ENCODE data around the gene C6orf163.
"Not testable (repeated sequence)": the region's sequence is repeated elsewhere in the genome, so short reads cannot be mapped to it uniquely, and the experiment has no call there.

The C6orf163 gene

DNA sequence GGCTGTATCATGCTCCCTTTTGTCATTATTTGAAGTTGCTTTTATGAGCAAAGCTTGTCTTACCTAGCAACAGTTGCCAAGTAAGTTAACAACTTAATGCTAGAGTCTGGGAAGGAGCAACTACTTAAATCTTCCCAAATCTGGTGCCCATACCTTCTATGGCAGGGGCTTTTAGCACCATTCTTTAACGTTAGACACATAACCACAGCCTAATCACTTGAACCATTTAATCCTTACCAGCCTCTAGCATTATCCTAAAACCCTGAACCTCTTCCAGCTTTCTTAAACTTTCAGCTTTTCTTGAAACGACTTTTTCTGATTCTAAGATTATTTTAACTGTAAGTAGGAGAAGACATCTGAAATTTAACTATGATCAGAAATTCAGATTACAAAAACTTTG is at the start of gene C6orf163:
TSS of gene C6orf163 (plus strand) at position 83 of the 400 bp plus-strand sequence. CDS start at position 370, 287 bp downstream.
- DNase-seq (ENCODE audit: low spot score) = no peak

DNA sequence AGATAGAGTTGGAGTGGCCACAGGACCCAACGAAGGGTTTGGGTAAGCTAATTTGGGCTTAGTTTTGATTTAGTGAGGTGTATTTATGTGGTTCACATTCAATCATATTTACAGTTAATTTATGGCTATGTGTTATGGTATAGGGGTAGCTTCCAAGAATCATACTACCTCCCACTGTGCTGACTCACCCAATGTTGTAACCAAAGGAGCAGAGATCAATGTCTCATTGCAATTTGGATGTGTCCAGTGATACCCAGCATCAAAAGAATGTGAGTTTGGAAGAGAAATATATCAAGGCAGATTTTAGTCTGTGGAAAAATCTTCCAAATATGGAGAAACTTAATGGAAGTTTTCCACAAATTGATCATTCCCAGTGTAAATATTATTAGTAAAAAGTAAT is 47.5 kb upstream of the C6orf163 start:
- DNase-seq (ENCODE audit: low spot score) = no peak

DNA sequence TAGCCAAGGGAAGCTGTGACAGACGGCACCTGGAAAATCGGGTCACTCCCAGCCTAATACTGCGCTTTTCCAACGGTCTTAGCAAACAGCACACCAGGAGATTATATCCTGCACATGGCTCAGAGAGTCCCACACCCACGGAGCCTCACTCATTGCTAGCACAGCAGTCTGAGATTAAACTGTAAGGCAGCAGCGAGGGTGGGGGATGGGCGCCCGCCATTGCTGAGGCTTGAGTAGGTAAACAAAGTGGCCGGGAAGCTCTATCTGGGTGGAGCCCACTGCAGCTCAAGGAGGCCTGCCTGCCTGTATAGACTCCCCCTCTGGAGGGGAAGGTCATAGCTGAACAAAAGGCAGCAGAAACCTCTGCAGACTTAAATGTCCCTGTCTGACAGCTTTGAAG is 43.3 kb upstream of the C6orf163 start:
- not testable (repeated sequence) for DNase-seq (ENCODE audit: low spot score)

DNA sequence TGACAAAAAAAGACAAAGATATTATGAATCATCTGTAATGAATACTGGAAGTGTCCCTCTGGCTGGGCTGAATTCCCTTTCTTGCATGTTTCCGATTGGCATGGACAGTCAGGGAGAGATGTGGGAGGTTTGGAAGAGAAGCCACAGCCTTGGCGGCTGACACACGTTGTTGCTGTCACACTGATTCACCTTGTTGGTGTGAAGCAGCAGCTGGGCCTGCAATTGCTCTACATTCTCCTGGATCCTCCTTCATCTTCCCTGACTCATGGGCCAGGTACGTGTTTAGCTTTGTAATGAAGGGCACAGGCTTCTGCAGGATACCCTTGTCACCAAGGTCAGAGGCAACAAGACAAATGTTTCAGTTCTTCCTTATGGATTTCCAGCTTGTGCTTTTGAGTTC is 35.6 kb upstream of the C6orf163 start:
- DNase-seq (ENCODE audit: low spot score) = no peak

DNA sequence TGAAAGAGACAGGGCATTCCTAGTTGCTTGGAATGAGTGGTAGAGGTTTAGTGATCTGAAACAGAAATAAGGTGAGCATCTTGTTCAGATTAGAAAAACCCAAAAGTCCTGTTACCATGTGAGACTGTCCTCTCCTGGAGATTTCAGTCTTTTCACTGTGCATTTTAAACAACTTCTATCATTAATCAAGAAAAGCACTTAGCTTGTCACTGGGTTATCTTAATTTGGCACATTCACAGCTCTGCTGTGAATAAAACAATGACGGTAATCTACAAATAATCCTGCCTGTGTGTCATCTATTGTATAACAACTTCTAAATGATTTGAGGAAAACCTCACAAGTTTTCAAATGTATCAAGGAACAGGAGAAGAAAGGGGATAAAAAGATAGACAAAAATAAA is 31.8 kb upstream of the C6orf163 start:
- DNase-seq (ENCODE audit: low spot score) = no peak

DNA sequence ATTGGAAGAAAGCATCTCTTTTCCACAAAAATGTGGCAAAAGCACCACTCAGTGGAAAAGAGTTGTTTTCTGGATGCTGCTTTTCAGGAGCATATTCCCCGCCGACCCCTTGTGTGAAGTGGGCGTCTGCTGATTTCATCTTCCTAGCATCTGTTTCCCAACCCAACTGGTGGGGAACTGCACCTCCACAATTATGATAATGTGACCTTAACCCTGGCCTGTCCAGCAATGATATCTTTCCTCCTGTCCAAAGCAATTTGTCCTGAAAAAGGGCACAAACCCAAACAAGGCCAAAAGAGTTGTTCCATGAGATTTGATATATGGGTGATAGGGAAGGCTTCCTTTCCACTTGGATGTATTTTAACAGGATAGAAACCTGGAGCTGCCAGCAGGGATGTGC is 29.5 kb upstream of the C6orf163 start:
- no peak for DNase-seq (ENCODE audit: low spot score)

DNA sequence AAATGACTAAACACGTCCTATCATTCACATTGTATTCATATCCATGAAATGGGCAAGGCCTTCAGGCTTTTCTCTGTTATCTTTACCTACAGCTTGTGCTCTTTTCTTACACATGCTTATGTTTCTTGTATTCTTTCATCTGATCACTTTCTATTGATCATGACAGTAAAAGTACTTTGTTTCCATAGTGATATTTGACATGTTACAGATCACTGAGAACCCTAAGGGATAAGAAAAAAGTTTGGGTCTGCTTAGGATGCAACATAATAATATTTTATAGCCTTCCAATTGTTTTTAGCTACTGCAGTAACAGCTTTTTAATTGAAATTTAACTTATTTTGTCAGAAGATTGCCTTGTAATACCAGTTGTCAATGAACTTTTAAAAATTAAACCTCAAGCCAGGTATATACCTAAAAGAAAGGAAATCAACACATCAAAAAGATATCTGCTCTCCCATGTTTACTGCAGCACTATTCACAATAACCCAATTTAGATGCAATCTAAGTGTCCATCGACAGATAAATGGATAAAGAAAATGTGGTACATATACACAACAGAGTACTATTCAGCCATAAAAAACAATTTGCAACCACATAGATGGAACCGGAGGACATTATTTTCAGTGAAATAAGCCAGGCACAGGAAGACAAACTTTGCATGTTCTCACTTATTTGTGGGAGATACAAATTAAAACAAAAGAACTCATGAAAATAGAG is 25.2 kb upstream of the C6orf163 start:
- no peak for DNase-seq (ENCODE audit: low spot score)

DNA sequence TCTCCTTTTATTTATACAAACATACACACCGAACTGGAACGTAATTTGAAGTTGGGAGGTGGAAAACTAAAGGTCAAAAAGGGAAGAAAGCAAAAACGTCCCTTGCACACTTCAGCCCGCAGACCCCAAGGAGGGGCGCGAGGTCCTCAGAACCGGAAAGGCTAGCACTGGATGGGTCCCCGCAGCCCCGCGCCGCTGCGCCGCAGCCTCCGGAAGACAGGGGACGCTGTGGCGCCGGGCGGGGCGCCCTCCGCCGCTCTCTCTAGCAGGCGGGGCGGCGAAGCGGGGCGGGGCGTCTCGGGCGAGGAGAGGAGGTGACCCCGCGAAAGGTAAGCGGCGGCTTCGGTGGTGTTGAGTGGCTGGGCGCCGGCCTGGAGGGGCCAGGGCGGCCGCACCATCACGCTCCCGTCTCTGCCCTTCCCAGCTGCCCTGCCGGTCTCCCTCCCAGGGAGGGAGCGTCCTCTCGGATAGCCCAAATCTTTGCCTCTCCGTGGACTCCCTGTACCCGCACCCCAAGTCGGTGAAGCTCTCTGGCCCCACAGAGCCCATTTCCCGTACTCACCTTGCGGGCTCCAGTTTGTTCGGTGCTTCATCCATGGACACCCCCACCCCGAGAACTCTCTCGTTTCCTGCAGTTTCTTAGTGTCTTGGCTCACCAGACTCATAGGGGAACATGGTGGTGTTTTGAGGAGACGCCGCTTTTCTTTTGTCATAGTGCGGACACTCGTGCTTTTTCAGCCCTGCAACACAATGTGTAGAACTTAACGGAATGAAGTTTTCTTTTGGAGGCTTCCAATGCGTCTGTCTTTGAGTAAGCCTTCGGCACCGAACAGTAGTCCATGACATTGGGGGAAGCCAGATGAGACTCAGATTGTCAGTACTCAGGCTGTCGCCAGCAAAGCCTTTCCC is 22.1 kb upstream of the C6orf163 start, which contains the start of gene SMIM8:
TSS of gene SMIM8 (plus strand) at position 285 of the 909 bp plus-strand sequence. CDS start 14,444 bp downstream, outside the sequence.
- DNase-seq (ENCODE audit: low spot score) = peak; percentile 81

DNA sequence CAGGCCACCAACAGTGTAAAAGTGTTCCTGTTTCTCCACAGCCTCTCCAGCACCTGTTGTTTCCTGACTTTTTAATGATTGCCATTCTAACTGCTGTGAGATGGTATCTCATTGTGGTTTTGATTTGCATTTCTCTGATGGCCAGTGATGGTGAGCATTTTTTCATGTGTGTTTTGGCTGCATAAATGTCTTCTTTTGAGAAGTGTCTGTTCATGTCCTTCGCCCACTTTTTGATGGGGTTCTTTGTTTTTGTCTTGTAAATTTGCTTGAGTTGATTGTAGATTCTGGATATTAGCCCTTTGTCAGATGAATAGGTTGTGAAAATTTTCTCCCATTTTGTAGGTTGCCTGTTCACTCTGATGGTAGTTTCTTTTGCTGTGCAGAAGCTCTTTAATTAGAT is 20.7 kb upstream of the C6orf163 start:
- not testable (repeated sequence) for DNase-seq (ENCODE audit: low spot score)

DNA sequence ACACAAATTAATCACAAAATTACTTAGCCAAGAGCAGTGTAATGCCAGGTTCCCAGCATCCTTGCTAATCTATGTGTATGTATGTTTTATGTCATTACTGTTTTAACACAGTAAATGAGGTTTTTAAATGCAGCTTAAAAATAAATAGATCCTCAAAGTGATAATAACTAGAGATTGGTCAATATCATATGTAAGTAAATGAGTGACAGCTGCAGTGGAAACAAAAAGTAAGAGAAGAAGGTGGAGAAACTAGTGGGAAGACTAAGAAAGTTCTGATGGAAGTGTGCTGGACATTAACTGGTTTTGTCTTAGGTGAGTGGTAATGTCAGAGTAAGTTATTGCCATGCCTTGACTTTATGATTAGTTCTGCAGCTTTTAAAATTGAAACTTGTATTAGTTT is 13.7 kb upstream of the C6orf163 start:
- no peak for DNase-seq (ENCODE audit: low spot score)

DNA sequence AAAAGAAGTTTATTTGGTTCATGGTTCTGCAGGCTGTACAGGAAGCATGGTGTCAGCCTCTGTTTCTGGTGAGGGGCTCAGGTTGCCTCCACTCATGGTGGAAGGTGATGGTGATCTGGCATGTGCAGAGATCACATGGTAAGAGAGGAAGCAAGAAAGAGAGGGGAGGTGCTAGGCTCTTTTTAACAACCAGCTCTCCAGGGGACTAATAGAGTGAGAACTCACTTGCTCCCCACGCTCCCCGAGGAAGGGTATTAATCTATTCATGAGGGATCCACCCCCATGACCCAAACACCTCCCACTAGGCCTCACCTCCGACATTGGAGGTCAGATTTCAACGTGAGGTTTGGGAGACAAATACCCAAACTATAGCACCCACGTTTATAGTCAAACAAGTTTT is 11.6 kb upstream of the C6orf163 start:
- no peak for DNase-seq (ENCODE audit: low spot score)

DNA sequence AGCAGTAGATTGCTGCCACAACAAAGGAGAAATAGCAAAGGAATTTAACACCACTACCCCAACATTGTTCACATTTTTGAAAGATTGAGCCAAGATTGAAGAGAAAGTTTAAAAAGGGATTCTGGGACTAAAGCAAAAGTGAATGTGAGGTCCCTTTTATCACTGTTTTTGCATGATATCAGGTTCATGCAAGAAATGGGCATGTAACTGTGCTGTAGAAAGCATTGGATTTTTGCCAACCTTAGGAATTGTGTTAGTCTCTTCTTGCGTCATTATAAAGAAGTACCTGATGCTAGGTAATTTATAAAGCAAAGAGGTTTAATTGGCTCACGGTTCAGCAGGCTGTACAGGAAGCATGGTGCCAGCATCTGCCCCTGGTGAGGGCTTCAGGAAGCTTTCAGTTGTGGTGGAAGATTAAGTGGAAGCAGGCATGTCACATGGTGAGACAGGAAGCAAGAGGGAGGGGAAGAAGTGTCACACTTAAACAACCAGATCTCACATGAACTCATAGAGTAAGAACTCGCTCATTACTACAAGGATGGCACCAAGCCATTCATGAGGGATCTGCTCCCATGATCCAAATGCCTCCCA is 10.9 kb upstream of the C6orf163 start:
- DNase-seq (ENCODE audit: low spot score) = no peak

DNA sequence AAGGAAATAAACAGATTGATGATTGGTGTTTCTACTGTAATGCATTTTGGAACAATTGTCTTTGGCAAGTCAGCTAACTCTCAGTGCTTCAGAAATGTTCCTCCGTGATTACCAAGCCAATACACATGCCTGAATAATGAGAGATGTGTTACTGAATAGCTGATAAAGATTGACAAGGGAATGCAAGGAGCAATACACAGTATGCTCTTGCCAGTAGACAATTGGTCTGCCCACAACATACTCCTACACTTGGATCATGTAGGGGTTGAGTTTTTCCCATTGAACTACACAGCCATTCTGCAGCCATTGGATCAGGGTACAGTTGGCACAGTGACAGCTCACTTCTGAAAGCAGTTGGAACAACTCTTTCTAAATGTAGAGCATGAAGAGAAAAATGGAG is 9.9 kb upstream of the C6orf163 start:
- no peak for DNase-seq (ENCODE audit: low spot score)

DNA sequence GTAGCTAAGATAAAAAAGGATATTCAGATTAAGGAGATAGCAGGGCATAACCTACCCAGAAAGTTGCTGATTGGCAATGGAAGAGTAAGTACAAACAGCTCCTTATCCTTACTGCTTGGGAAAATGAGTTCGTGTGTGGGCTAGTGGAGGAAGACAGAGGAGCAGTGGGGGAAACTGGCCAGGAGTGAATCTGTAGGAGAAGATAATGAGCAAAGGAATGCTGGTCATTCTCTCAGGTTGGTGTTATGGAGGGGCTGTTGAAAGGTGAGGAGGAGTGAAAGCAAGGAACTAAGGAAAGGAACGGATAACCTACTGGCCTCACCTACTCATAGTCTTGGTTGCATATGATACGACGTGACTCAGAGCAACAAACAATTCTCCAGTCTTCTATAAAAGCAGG is 8.2 kb upstream of the C6orf163 start:
- DNase-seq (ENCODE audit: low spot score) = no peak

DNA sequence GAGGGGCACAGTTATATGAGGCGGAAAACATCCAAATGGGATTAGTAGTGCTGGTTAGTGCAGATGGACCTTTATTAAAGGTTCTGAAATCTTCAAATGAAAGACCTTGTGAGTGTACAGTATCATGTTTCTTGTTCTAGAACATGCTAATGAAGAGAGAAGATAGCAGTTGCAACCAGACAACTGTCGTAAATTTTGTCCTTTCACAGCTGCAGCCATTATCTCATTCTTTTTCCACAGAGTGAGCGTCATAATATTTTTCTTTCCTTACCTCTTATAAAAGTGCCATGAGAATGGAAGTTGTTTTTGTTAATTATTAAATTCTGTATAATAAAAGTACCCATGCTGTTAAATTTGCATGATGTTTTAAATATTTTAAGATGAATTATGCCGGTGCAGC is 4.4 kb upstream of the C6orf163 start:
- no peak for DNase-seq (ENCODE audit: low spot score)

DNA sequence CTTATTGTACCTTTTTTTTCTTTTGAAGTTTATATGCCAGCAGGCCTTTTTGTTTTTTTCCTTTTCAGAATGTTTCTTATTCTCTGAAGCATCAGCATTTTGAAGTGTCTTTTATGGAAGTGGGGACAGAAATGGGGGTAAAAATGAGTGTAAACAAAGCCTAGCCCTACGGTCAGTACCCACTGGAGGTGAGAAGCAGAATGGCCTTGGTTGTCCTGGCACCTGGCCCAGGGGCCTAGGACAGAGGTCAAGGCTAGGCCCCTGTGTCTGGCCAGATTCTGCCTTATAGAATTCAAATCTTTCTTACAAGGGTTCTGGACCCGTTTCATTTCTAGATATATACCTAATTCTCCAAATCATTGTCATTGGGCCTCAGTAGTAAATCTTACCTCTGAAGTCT is 3.5 kb upstream of the C6orf163 start:
- no peak for DNase-seq (ENCODE audit: low spot score)

DNA sequence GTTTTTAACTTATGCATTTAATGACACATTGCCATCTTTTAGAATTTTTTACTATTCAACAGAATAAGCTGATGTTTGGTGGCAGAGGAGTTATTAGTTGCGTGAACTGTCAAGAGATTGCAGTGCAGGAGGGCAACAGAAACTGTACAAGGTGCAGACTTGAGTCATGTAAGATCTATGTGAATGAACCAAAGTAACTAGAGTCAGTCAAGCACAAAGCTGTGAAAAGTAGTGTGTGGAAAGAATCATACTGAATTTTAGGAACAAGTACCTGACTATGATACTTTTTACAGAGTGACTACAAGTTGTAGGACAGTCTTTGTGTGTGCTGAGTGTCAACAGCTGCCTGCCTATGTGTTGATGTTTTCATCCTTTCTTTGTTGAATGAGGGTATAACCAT is 2.7 kb upstream of the C6orf163 start:
- DNase-seq (ENCODE audit: low spot score) = no peak

DNA sequence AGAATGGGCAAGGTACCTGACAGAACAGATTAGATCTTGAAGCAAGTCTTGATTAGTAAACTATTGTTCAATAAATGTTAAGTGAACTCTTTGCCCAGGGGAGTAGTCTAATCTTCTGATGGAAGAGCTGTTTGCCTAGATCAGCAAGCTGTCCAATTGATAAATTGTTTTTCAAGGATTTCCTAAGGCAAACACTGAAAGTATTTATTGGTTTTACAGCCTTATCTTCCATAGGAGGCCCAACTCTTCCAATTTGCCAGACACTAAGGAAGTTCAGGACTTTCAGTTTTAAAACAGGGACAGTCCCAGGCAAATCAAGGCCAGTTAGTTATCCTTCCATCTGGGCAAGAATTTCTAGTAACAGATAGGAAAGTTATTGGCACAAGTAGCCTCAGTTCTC is 1.8 kb upstream of the C6orf163 start:
- no peak for DNase-seq (ENCODE audit: low spot score)

DNA sequence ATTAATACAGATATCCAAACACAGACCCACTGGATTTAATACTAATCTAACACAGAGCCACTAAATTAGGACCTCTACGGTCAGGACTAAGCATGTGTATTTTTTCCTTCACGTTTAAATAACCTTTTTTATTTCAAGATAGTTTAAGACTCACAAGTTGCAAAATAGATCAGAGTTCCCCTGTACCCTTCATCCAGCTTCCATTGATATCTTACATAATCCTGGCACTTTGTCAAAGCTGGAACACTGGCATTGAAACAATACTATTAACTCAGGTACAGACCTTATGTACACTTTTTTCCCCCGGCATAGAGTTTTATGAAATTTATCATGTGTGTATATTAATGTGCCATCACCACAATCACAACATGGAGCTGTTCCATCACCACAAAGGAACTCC is 2.1 kb downstream of the C6orf163 start:
- no peak for DNase-seq (ENCODE audit: low spot score)

DNA sequence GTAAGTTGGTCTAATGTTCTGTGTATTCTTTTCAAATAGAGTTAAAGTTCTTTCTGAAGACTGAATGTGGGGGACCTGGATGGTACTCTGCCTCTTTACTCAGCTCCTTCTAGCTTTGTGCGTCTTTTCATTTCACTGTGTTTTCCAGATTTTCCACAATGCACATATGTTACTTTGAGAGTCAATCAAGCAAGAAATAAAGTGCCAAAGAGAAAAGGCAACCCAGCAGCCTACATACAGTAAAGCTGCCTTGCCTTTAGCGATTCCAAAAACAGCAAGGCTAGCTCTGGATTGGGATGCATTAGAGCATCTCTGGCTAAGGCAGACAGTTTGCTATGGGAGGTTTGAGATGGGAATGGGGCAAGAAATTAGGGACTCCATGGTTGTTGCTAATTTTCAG is 5.3 kb downstream of the C6orf163 start:
- DNase-seq (ENCODE audit: low spot score) = no peak

DNA sequence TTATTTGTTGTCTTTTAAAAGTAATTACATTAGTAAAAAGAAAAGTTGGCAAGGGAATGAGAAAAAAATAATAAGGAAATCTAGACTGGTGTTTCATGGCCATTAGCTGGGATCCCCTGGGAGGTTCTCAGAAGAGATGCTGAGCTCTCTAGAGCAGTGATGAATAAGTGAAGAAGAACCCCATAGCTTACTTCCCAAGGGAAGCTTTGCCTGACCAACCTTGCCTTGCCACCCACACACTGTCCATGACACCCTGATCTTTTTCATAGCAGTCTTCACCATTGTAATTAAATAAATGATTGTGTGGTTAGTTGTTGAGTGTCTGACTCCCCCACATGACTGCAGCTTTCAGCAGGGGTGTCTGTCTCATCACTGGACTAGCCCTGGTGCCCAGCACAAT is 5.9 kb downstream of the C6orf163 start:
- DNase-seq (ENCODE audit: low spot score) = no peak

DNA sequence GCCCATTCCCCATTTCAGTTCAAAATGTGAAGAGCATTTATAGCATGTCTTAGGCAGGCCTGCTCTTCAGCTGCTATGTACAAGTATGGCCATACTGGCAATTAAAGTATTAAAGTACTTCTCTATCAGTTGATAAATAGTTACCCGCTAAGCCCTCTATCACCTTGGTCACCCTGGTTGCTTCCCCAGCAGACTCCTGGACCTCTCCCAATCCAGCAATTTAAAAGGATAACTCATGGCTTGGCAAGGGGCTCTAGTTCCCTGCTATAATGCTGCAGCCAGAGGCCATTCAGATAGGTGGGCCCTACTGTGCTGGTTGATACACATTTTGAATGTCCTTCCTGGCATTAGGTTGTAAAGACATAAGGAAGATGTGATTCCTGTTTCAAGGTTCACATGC is 7.0 kb downstream of the C6orf163 start:
- no peak for DNase-seq (ENCODE audit: low spot score)

DNA sequence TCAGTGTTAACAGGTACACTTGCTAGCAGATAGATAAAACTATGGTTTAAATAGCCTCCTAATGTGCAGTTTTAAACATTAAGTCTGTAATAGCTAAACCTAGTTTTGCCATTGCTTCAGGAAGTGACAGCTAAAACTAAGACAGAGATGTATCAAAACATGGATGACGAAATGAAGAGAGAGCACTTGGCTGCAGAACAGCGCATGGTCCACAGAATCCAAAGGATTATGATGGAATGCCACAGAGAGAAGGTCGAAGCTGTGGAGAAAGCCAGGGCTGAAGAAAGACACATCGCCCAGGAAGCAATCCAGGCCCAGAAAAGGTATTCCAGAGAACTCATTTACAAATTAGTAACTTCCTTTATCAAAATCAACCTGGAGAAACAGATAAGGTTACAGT is 11.6 kb downstream of the C6orf163 start:
- no peak for DNase-seq (ENCODE audit: low spot score)

All from CD4-positive, alpha-beta T cell treated with Interleukin-2 at 100 ng/mL for 4 hours (primary cell).